HCT116 (cell line): Measurements from ENCODE around the gene PIM3. TPM values are rescaled to one million over a fixed set of nuclear protein-coding genes. Genes with fewer than 3 reads are reported as not detected.

Experiments
- ATAC-seq: fragments of 200-7000 bp; cut with Tn5 transposase; 2 replicates; pipeline ENCODE4 v1.9.1; 2020; ENCODE audit warnings: mild to moderate bottlenecking, moderate library complexity
- BruUV-seq: library from RNA; stranded (reverse); fragments of 400-500 nt; replicated peaks from 2 replicates; lab custom pipeline; 2021; lab: Mats Ljungman, UMichigan
- CTCF ChIA-PET: fragments of 300-600 bp; sonication (Branson Sonifier 250); formaldehyde crosslinking; loops from one replicate; lab custom pipeline; 2021; ENCODE audit warnings: antibody characterized with exemption; lab: Charles Lee
- POLR2A ChIA-PET: fragments of 300-600, 350-600 bp; sonication (Branson Sonifier 250); formaldehyde crosslinking; loops from one replicate; lab custom pipeline; 2021; ENCODE audit warnings: antibody characterized with exemption; lab: Charles Lee
- RAD21 ChIA-PET, 2 experiments: fragments of 300-600 bp; sonication (Branson Sonifier 250); formaldehyde crosslinking; loops; one replicate each; lab custom pipeline; 2023; ENCODE audit warnings: low total read pairs in 2 of 2; ENCODE audit not compliant: uncharacterized antibody in 2 of 2, unreplicated experiment in 2 of 2, low non-redundant PET in 1 of 2; lab: Charles Lee
- DNase-seq: peaks from one replicate; pipeline ENCODE4 v3.0.0-alpha.2; 2010; ENCODE audit warnings: low read depth, low spot score
- H2AFZ ChIP-seq: fragments of 200-600 bp; shearing (Covaris generic), sonication (generic); 2 replicates; pipeline ENCODE4 v1.6.1; 2017; ENCODE audit warnings: low read depth, mixed run types, mixed read lengths, antibody characterized with exemption, low read length; ENCODE audit not compliant: poor library complexity, severe bottlenecking
- H3K27ac ChIP-seq: 2 replicates; pipeline ENCODE4 v1.5.1; 2012; ENCODE audit warnings: low read depth, low read length
- H3K27me3 ChIP-seq: fragments of 200-600 bp; sonication (generic); 2 replicates; pipeline ENCODE4 v1.6.1; 2016; ENCODE audit warnings: mixed run types, low read length, mixed read lengths; ENCODE audit not compliant: insufficient read depth
- H3K36me3 ChIP-seq, 2 experiments: fragments of 200-500 bp in 1 of 2; fragments of 200-600 bp in 1 of 2; sonication (Bioruptor generic) in 1 of 2; sonication (generic) in 1 of 2; 2 replicates each; pipeline versions ENCODE4 v1.5.1 to v1.6.1; 2014 to 2016; ENCODE audit warnings: low read length in 2 of 2, inconsistent platforms in 1 of 2, mixed read lengths in 1 of 2, mixed run types in 1 of 2; ENCODE audit not compliant: insufficient read depth in 2 of 2, control insufficient read depth in 1 of 2
- H3K4me1 ChIP-seq, 2 experiments: fragments of 200-600 bp in 1 of 2; sonication (generic) in 1 of 2; 2 replicates each; pipeline versions ENCODE4 v1.5.1 to v1.6.1; 2012 to 2017; ENCODE audit warnings: low read length in 2 of 2, inconsistent platforms in 1 of 2, mild to moderate bottlenecking in 1 of 2, mixed read lengths in 1 of 2, mixed run types in 1 of 2, moderate library complexity in 1 of 2; ENCODE audit not compliant: insufficient read depth in 2 of 2, control insufficient read depth in 1 of 2
- H3K4me2 ChIP-seq: fragments of 200-600 bp; sonication (generic); 2 replicates; pipeline ENCODE4 v1.6.1; 2017; ENCODE audit warnings: mixed run types, low read length, mixed read lengths
- H3K4me3 ChIP-seq, 2 experiments: fragments of 200-600 bp in 1 of 2; sonication (generic) in 1 of 2; replicated peaks in 1 of 2; 2 replicates each; pipeline ENCODE4 v1.5.1; 2011 to 2016; ENCODE audit warnings: low read length in 2 of 2, control low read depth in 1 of 2, low read depth in 1 of 2, mild to moderate bottlenecking in 1 of 2, mixed read lengths in 1 of 2, mixed run types in 1 of 2
- H3K79me2 ChIP-seq: fragments of 200-600 bp; sonication (generic); 2 replicates; pipeline ENCODE4 v1.6.1; 2017; ENCODE audit warnings: mild to moderate bottlenecking, mixed run types, low read length, moderate library complexity, mixed read lengths; ENCODE audit not compliant: insufficient read depth
- H3K9ac ChIP-seq: fragments of 200-600 bp; sonication (generic); 2 replicates; pipeline ENCODE4 v1.6.1; 2016; ENCODE audit warnings: low read length, mixed read lengths
- H3K9me2 ChIP-seq: fragments of 200-600 bp; sonication (generic), shearing (Covaris generic); 2 replicates; pipeline ENCODE4 v1.6.1; 2017; ENCODE audit warnings: mixed run types, mild to moderate bottlenecking, moderate library complexity; ENCODE audit not compliant: insufficient read depth
- H3K9me3 ChIP-seq, 2 experiments: fragments of 200-500 bp in 1 of 2; fragments of 200-600 bp in 1 of 2; sonication (Bioruptor generic) in 1 of 2; sonication (generic) in 1 of 2; 2 replicates each; pipeline ENCODE4 v1.6.1; 2014 to 2017; ENCODE audit warnings: low read length in 2 of 2, mixed read lengths in 2 of 2, inconsistent platforms in 1 of 2, low read depth in 1 of 2, mild to moderate bottlenecking in 1 of 2, mixed run types in 1 of 2, moderate library complexity in 1 of 2; ENCODE audit not compliant: control insufficient read depth in 1 of 2, insufficient read depth in 1 of 2
- H4K20me1 ChIP-seq: fragments of 200-600 bp; sonication (generic), shearing (Covaris generic); 2 replicates; pipeline ENCODE4 v1.6.1; 2017; ENCODE audit warnings: mixed run types, mild to moderate bottlenecking, moderate library complexity; ENCODE audit not compliant: insufficient read depth
- SIN3A ChIP-seq: IDR thresholded peaks from 2 replicates; pipeline ENCODE4 v1.6.1; 2012; ENCODE audit warnings: low read depth
- SP1 ChIP-seq: IDR thresholded peaks from 2 replicates; pipeline ENCODE4 v1.6.1; 2012; ENCODE audit warnings: low read depth
- YY1 ChIP-seq: IDR thresholded peaks from 2 replicates; pipeline ENCODE4 v1.6.1; 2011; ENCODE audit warnings: low read length, low read depth, moderate library complexity, mild to moderate bottlenecking; ENCODE audit not compliant: insufficient replicate concordance; ENCODE audit errors: extremely low read depth
- intact Hi-C: fragments of 100-400 bp; cut with micrococcal nuclease; formaldehyde crosslinking; loops from 2 replicates; pipeline ENCODE4 v1.10.0; 2022
- total RNA-seq: library from RNA; stranded (reverse); gene quantifications from one replicate; pipeline ENCODE4 v1.2.1, GENCODE V29; 2021; ENCODE audit not compliant: unreplicated experiment
- TF ChIP-seq, protein P1 (sequence below): IDR thresholded peaks from 2 replicates; pipeline ENCODE4 v1.6.1; 2012; ENCODE audit warnings: low read depth
- TF ChIP-seq, protein P2 (sequence below): IDR thresholded peaks from 2 replicates; pipeline ENCODE4 v1.6.1; 2011; ENCODE audit warnings: mild to moderate bottlenecking, low read length, moderate library complexity; ENCODE audit not compliant: insufficient replicate concordance; ENCODE audit errors: extremely low read depth
- TF ChIP-seq, protein P3 (sequence below): IDR thresholded peaks from 2 replicates; pipeline ENCODE4 v1.6.1; 2012

The PIM3 gene
- total RNA-seq, 1 experiment from 2014 or later: 116 TPM

DNA sequence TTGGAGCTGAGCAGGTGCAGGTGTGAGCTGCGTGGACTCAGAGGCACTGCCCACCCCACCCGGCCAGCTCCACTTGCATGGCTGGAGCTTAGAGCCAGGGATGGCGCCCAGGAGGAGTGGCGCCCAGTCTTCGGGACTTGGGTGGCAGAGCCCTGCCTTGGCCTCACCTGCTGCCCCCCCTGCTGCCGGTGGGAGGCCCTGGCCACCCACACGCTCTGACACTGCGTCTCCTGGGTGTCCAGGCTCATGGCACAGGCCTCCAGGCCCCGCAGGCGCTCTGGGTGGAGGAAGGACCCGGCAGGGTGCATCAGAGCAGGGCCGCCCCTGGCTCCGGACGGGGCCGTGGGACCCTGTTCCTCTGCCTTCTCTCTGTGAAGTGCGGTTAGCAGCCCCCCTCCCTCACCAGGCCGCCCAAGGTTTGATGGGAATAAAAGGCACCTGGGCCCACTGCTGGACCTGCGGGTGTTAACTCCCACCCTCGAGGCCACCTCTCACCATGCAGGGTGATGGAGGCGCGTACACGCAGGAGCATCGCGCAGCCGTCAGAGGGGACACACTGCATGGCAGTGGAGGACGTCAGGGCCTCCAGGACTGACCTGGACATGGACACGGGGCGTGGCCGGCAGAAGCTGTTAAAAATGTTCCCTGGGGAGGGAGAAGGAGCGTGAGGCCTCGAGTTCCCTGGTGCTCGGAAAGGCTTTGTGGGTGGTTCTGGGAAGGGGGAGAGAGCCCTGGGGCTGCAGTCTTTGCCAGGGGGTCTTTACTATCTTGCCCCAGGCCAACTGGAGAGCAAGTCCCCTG, 40.2 kb downstream of the PIM3 start:
- H3K36me3 ChIP-seq: no peaks in the 10 kb centered on the region
- H3K9me3 ChIP-seq: no peaks in the 10 kb centered on the region
- DNase-seq: no peak
- H3K9me2 ChIP-seq: no peaks in the 10 kb centered on the region
- no peak overlapping the region for H3K27ac ChIP-seq
- POLR2A ChIA-PET: no interaction called here
- TF ChIP-seq, protein P1, sequence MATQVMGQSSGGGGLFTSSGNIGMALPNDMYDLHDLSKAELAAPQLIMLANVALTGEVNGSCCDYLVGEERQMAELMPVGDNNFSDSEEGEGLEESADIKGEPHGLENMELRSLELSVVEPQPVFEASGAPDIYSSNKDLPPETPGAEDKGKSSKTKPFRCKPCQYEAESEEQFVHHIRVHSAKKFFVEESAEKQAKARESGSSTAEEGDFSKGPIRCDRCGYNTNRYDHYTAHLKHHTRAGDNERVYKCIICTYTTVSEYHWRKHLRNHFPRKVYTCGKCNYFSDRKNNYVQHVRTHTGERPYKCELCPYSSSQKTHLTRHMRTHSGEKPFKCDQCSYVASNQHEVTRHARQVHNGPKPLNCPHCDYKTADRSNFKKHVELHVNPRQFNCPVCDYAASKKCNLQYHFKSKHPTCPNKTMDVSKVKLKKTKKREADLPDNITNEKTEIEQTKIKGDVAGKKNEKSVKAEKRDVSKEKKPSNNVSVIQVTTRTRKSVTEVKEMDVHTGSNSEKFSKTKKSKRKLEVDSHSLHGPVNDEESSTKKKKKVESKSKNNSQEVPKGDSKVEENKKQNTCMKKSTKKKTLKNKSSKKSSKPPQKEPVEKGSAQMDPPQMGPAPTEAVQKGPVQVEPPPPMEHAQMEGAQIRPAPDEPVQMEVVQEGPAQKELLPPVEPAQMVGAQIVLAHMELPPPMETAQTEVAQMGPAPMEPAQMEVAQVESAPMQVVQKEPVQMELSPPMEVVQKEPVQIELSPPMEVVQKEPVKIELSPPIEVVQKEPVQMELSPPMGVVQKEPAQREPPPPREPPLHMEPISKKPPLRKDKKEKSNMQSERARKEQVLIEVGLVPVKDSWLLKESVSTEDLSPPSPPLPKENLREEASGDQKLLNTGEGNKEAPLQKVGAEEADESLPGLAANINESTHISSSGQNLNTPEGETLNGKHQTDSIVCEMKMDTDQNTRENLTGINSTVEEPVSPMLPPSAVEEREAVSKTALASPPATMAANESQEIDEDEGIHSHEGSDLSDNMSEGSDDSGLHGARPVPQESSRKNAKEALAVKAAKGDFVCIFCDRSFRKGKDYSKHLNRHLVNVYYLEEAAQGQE: no peak
- no peak for TF ChIP-seq SP1
- TF ChIP-seq YY1: no peak
- no peak for TF ChIP-seq SIN3A
- TF ChIP-seq, protein P2, sequence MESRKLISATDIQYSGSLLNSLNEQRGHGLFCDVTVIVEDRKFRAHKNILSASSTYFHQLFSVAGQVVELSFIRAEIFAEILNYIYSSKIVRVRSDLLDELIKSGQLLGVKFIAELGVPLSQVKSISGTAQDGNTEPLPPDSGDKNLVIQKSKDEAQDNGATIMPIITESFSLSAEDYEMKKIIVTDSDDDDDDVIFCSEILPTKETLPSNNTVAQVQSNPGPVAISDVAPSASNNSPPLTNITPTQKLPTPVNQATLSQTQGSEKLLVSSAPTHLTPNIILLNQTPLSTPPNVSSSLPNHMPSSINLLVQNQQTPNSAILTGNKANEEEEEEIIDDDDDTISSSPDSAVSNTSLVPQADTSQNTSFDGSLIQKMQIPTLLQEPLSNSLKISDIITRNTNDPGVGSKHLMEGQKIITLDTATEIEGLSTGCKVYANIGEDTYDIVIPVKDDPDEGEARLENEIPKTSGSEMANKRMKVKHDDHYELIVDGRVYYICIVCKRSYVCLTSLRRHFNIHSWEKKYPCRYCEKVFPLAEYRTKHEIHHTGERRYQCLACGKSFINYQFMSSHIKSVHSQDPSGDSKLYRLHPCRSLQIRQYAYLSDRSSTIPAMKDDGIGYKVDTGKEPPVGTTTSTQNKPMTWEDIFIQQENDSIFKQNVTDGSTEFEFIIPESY: no peak
- TF ChIP-seq, protein P3, sequence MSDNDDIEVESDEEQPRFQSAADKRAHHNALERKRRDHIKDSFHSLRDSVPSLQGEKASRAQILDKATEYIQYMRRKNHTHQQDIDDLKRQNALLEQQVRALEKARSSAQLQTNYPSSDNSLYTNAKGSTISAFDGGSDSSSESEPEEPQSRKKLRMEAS: no peak
- no peaks in the 10 kb centered on the region for H4K20me1 ChIP-seq
- RAD21 ChIA-PET: no interaction called here
- H3K9ac ChIP-seq: no peak overlapping the region
- no peak overlapping the region for H3K4me2 ChIP-seq
- CTCF ChIA-PET: no interaction called here
- no peaks in the 10 kb centered on the region for H3K79me2 ChIP-seq
- BruUV-seq: no TSS peak
- H3K27me3 ChIP-seq: no peaks in the 10 kb centered on the region
- intact Hi-C loops: no loop called here
- no peak overlapping the region for H2AFZ ChIP-seq
- H3K4me3 ChIP-seq: no peak overlapping the region
- no peak for ATAC-seq
- H3K4me1 ChIP-seq: peaks cover 0 to 7% of the 10 kb centered on the region in 2 experiments; a peak in 1 of 4 replicates
